ENCODE measurements around the gene DAP. TPM values are rescaled to one million over a fixed set of nuclear protein-coding genes. Genes with fewer than 3 reads are reported as not detected.

Gene DAP
- total and polyA plus RNA-seq, 8 donors: 9.3 to 184 (median 91.0) TPM

DNA sequence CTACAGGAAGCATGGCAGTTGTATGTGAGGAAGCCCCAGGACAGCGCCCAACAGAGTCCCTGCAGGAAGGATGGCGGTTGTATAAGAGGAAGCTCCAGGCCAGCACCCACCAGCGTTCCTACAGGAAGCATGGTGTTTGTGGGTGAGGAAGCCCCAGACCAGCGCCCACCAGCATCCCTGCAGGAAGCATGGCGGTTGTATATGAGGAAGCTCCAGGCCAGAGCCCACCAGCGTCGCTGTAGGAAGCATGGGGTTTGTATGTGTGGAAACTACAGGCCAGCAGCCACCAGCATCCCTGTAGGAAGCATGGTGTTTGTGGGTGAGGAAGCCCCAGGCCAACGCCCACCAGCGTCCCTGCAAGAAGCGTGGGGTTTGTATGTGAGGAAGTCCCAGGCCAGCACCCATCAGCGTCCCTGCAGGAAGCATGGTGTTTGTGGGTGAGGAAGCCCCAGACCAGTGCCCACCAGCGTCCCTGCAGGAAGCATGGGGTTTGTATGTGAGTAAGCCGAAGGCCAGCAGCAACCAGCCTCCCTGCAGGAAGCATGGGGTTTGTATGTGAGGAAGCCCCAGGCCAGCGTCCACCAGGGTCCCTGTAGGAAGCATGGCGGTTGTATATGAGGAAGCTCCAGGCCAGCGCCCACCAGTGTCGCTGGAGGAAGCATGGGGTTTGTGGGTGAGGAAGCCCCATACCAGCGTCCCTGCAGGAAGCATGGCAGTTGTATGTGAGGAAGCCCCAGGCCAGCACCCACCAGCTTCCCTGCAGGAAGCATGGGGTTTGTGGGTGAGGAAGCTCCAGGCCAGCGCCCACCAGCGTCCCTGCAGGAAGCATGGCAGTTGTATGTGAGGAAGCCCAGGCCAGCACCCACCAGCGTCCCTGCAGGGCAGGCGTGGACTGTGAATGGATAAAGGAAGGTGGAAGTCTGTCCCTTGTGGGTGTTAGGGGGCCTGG, 79.0 kb downstream of the DAP start:
- Histone ChIP-seq H3K9me3 (no peaks in the 10 kb centered on the region), H3K36me3 (peaks cover 59 to 89% (median 80%) of the 10 kb centered on the region in 4 donors), H3K27me3 (no peaks in the 10 kb centered on the region), H3K27ac (no peak overlapping the region), H3K4me3 (no peak overlapping the region), H3K4me1 (peaks cover 0 to 4% (median 0%) of the 10 kb centered on the region in 4 donors)
- no peak for DNase-seq
- WGBS, 5 donors: 80 to 89% (median 87%) methylated on average over 17 to 22 of the region's 22 CpGs
- TF ChIP-seq EP300 (IDR thresholded peaks at IDR 0.05) (no peak), POLR2AphosphoS5 (IDR thresholded peaks at IDR 0.05) (no peak), POLR2A (IDR thresholded peaks at IDR 0.05) (no peak)
- TF ChIP-seq, protein P1, sequence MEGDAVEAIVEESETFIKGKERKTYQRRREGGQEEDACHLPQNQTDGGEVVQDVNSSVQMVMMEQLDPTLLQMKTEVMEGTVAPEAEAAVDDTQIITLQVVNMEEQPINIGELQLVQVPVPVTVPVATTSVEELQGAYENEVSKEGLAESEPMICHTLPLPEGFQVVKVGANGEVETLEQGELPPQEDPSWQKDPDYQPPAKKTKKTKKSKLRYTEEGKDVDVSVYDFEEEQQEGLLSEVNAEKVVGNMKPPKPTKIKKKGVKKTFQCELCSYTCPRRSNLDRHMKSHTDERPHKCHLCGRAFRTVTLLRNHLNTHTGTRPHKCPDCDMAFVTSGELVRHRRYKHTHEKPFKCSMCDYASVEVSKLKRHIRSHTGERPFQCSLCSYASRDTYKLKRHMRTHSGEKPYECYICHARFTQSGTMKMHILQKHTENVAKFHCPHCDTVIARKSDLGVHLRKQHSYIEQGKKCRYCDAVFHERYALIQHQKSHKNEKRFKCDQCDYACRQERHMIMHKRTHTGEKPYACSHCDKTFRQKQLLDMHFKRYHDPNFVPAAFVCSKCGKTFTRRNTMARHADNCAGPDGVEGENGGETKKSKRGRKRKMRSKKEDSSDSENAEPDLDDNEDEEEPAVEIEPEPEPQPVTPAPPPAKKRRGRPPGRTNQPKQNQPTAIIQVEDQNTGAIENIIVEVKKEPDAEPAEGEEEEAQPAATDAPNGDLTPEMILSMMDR (IDR thresholded peaks at IDR 0.05): no peak
- intact Hi-C loops (cut with DNase I; ENCODE audit: low total_unique reads): no loop called here

DNA sequence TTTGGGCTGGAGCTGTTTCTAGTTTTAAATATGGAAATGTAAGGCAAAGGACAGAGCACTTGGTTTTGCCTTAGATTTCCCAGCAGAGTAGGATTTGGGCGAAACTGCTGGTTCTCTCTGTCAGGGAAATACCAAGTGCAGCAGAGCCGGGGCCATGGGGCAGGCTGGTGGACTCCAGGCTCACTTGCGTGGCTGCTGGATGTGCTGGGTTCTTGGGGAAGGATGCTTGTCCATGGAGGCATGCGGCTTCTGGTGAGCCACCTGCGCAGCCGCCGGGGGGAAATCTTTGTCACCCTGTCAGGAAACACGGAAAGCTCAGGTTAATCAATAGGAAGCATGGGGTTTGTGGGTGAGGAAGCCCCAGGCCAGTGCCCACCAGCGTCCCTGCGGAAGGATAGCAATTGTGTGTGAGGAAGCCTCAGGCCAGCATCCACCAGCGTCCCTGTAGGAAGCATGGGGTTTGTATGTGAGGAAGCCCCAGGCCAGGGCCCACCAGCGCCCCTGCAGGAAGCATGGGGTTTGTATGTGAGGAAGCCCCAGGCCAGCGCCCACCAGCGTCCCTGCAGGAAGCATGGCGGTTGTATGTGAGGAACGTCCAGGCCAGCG, 80.1 kb downstream of the DAP start:
- Histone ChIP-seq H3K36me3 (peaks cover 59 to 86% (median 76%) of the 10 kb centered on the region in 4 donors), H3K9me3 (no peaks in the 10 kb centered on the region), H3K4me3 (no peak overlapping the region), H3K27me3 (no peaks in the 10 kb centered on the region), H3K4me1 (peaks cover 0 to 4% (median 0%) of the 10 kb centered on the region in 4 donors), H3K27ac (no peak overlapping the region)
- 86 to 95% (median 93%) methylated on average over 15 to 17 of the region's 17 CpGs for WGBS, 5 donors
- TF ChIP-seq POLR2AphosphoS5 (IDR thresholded peaks at IDR 0.05) (no peak), EP300 (IDR thresholded peaks at IDR 0.05) (no peak), POLR2A (IDR thresholded peaks at IDR 0.05) (no peak)
- TF ChIP-seq, protein P1 (IDR thresholded peaks at IDR 0.05): no peak
- DNase-seq: no peak
- intact Hi-C loops (cut with DNase I; ENCODE audit: low total_unique reads): no loop called here

DNA sequence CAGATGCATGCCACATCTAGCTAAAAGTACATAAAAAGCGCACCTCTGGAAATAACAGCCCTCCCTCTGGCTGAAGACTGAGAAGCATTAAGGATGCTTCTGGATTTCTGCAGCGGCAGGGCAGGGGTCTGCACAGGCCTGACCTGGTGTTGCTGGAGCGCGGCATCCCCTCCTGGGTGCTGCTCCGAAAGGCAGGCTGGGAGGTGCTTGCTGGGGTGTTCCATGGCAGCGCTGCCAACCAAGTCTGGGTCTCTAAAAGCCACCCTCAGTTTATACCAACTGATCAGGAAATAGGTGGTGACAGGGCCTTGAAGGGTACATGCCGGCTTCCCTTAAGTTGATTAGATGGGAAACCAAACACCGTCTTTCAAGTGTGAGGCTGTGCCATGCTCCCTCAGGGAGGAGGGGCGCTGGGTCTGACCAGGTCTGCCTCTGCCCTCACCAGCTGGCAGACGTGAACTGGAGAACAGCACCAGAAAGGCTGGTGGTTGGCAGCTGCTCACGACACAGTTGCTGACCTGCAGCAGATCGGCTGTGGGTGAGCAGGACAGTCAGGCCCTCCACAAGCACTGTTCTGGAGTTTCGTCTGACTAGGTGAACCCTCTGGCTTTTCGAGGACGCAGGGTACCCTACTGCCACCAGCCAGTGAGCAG, 81.6 kb downstream of the DAP start:
- H3K4me1 ChIP-seq: peaks cover 0 to 4% (median 0%) of the 10 kb centered on the region in 4 donors
- intact Hi-C loops (cut with DNase I; ENCODE audit: low total_unique reads): no loop called here
- H3K36me3 ChIP-seq: peaks cover 59 to 74% (median 70%) of the 10 kb centered on the region in 4 donors

More for the DNA sequence above, 81.6 kb downstream of the DAP start:
- H3K9me3 ChIP-seq: no peaks in the 10 kb centered on the region
- DNase-seq: no peak
- no peak overlapping the region for H3K27ac ChIP-seq
- H3K27me3 ChIP-seq: no peaks in the 10 kb centered on the region
- TF ChIP-seq, protein P1 (IDR thresholded peaks at IDR 0.05): no peak
- TF ChIP-seq EP300 (IDR thresholded peaks at IDR 0.05) (no peak), POLR2A (IDR thresholded peaks at IDR 0.05) (no peak), POLR2AphosphoS5 (IDR thresholded peaks at IDR 0.05) (no peak)
- H3K4me3 ChIP-seq: no peak overlapping the region
- 92 to 98% (median 94%) methylated on average over 11 to 15 of the region's 15 CpGs for WGBS, 5 donors
